Measurements from ENCODE around the gene KLHL20.
"Not testable (repeated sequence)": the region's sequence is repeated elsewhere in the genome, so short reads cannot be mapped to it uniquely, and the experiment has no call there.

DNA sequence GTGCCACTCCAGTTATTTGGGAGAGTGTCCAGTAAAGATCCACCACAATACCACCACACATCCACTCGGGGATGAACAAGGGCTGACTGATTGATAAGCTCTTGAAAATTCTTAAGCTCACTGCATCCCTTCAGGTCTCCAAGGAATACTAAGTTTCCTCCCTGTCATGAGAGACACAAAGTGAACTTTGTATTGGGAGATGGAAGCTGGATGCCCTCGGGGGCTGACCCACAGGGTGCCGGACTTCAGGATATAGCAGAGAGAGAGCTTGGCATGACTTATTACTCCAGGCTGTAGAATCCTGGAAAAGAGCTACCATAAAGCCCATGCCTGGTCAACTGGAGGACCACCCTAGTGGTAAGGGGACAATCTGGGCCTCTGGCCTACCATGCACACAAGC lies 29.7 kb upstream of the KLHL20 start:
- TF ChIP-seq EP300 (IDR thresholded peaks at IDR 0.05; ENCODE audit: borderline replicate concordance in 1 of 2, low read depth in 2 of 2, low read length in 2 of 2); HDAC2 (IDR thresholded peaks at IDR 0.05; ENCODE audit: borderline replicate concordance in 1 of 2, low read depth in 2 of 2, low read length in 2 of 2); RNF2 (IDR thresholded peaks at IDR 0.05; ENCODE audit: borderline replicate concordance, low read depth, low read length, missing control alignments, poor library complexity, severe bottlenecking); CTCF (IDR thresholded peaks at IDR 0.05; ENCODE audit: control extremely low read depth in 1 of 3, insufficient read depth in 1 of 3, low read depth in 1 of 3, low read length in 3 of 3): not testable (repeated sequence)

Measured in H1 (cell line).